Ishikawa (cell line): ENCODE data around the gene EPS8L2.

Source experiments
- CEBPB ChIP-seq: IDR thresholded peaks from 2 replicates; pipeline ENCODE4 v1.6.1; 2012
- CREB1 ChIP-seq: IDR thresholded peaks from 2 replicates; pipeline ENCODE4 v1.6.1; 2012; ENCODE audit warnings: low read depth
- EGR1 ChIP-seq: IDR thresholded peaks from 2 replicates; pipeline ENCODE4 v1.6.1; 2012
- EP300 ChIP-seq: IDR thresholded peaks from 2 replicates; pipeline ENCODE4 v1.6.1; 2012; ENCODE audit warnings: borderline replicate concordance
- FOXM1 ChIP-seq: IDR thresholded peaks from 2 replicates; pipeline ENCODE4 v1.6.1; 2012; ENCODE audit warnings: low read depth, borderline replicate concordance
- NFIC ChIP-seq: IDR thresholded peaks from 2 replicates; pipeline ENCODE4 v1.6.1; 2012
- RAD21 ChIP-seq: IDR thresholded peaks from 2 replicates; pipeline ENCODE4 v1.6.1; 2012; ENCODE audit warnings: low read depth
- TAF1 ChIP-seq: IDR thresholded peaks from 2 replicates; pipeline ENCODE4 v1.6.1; 2012; ENCODE audit warnings: low read depth, mild to moderate bottlenecking
- TCF12 ChIP-seq: IDR thresholded peaks from 2 replicates; pipeline ENCODE4 v1.6.1; 2012; ENCODE audit warnings: low read depth
- TEAD4 ChIP-seq: IDR thresholded peaks from 2 replicates; pipeline ENCODE4 v1.6.1; 2012
- YY1 ChIP-seq: IDR thresholded peaks from 2 replicates; pipeline ENCODE4 v1.6.1; 2012; ENCODE audit warnings: low read depth
- ZBTB7A ChIP-seq: IDR thresholded peaks from 2 replicates; pipeline ENCODE4 v1.6.1; 2012; ENCODE audit warnings: low read depth
- TF ChIP-seq, protein P1 (sequence below): IDR thresholded peaks from 2 replicates; pipeline ENCODE4 v1.6.1; 2012
- TF ChIP-seq, protein P2 (sequence below): IDR thresholded peaks from 2 replicates; pipeline ENCODE4 v1.6.1; 2012; ENCODE audit warnings: low read depth, mild to moderate bottlenecking
- TF ChIP-seq, protein P3 (sequence below): IDR thresholded peaks from 2 replicates; pipeline ENCODE4 v1.6.1; 2012

Gene EPS8L2

DNA sequence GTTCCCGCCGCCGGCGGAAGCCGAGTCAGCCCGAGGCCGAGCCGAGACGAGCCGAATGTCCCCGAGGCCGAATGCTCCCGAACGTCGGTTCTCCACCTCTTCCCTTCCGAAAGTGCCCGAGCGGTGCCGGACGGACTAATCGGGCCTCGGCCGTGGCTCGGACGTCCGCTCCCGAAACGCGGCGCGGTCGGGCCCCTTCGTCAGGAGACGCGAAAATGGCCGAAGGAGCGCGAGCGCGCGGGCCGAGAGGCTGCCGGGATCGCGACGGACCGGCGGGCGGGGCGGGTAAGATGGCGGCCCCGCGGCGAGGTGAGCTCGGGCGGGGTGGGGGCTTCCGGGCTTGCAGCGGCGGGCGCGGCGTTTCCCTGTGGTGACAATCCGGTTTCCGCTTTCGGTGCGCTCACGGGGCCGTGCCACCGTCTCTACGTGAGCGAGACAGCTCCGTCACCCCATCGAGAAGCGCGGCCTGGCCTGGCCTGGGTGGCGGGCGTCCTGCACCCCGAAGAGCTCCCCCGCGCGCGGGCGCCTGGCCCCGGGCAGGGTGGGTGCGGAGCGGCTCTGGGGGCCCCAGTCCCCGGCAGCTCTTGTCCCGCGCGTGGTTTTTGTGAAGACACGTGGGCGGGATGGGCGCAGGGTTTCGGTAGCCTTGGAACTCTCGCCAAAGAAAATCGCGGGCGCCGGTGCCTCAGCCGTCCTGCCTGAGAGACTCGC lies 10.3 kb upstream of the EPS8L2 start, which contains the start of gene TMEM80:
Gene TMEM80, plus strand, starts transcription at position 279 of the 711 bp plus-strand sequence. Its CDS starts 12 bp downstream, at position 291.
- TF ChIP-seq, protein P1, sequence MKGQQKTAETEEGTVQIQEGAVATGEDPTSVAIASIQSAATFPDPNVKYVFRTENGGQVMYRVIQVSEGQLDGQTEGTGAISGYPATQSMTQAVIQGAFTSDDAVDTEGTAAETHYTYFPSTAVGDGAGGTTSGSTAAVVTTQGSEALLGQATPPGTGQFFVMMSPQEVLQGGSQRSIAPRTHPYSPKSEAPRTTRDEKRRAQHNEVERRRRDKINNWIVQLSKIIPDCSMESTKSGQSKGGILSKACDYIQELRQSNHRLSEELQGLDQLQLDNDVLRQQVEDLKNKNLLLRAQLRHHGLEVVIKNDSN = 0 out of 2 replicates have a peak, but pooled peaks have one; percentile 19
- TF ChIP-seq ZBTB7A = peak; percentile 65; the same call in 1 of the 2 replicates
- TF ChIP-seq, protein P2, sequence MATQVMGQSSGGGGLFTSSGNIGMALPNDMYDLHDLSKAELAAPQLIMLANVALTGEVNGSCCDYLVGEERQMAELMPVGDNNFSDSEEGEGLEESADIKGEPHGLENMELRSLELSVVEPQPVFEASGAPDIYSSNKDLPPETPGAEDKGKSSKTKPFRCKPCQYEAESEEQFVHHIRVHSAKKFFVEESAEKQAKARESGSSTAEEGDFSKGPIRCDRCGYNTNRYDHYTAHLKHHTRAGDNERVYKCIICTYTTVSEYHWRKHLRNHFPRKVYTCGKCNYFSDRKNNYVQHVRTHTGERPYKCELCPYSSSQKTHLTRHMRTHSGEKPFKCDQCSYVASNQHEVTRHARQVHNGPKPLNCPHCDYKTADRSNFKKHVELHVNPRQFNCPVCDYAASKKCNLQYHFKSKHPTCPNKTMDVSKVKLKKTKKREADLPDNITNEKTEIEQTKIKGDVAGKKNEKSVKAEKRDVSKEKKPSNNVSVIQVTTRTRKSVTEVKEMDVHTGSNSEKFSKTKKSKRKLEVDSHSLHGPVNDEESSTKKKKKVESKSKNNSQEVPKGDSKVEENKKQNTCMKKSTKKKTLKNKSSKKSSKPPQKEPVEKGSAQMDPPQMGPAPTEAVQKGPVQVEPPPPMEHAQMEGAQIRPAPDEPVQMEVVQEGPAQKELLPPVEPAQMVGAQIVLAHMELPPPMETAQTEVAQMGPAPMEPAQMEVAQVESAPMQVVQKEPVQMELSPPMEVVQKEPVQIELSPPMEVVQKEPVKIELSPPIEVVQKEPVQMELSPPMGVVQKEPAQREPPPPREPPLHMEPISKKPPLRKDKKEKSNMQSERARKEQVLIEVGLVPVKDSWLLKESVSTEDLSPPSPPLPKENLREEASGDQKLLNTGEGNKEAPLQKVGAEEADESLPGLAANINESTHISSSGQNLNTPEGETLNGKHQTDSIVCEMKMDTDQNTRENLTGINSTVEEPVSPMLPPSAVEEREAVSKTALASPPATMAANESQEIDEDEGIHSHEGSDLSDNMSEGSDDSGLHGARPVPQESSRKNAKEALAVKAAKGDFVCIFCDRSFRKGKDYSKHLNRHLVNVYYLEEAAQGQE = 0 out of 2 replicates have a peak, but pooled peaks have one; percentile 14
- TF ChIP-seq TAF1 = peak; percentile 95
- TF ChIP-seq FOXM1 = no peak
- no peak; the same call in 1 of the 2 replicates for TF ChIP-seq EGR1
- TF ChIP-seq TCF12 = no peak; the same call in 1 of the 2 replicates
- TF ChIP-seq YY1 = peak; percentile 94
- TF ChIP-seq EP300 = no peak
- TF ChIP-seq NFIC = no peak
- TF ChIP-seq TEAD4 = no peak; the same call in 1 of the 2 replicates
- TF ChIP-seq, protein P3, sequence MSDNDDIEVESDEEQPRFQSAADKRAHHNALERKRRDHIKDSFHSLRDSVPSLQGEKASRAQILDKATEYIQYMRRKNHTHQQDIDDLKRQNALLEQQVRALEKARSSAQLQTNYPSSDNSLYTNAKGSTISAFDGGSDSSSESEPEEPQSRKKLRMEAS = peak; percentile 73
- TF ChIP-seq CREB1 = no peak
- no peak for TF ChIP-seq RAD21
- TF ChIP-seq CEBPB = no peak

DNA sequence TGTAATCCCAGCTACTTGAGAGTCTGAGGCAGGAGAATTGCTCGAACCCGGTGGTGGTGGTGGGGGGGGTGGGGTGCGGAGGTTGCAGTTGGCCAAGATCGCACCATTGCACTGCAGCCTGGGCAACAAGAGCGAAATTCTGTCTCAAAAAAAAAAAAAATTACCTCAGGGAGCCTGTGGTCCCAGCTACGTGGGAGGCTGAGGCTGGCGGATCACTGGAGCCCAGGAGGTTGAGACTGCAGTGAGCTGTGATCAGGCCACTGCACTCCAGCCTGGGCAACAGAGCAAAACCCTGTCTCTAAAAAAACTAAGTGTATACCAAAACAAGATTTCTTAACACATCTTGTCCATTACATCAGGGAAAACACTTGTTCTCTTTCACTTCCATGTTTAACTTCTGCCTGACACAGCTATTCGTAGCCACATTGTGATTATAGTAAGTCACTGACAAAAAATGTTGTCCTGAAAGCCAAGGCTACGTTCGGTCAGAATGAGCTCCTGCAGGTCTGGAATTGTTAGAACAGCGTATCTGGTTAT lies 9.0 kb upstream of the EPS8L2 start:
- TF ChIP-seq YY1 (no peak), TAF1 (no peak), EP300 (no peak), TCF12 (no peak), FOXM1 (no peak), EGR1 (no peak), ZBTB7A (no peak), NFIC (no peak), CREB1 (no peak), RAD21 (no peak), CEBPB (no peak), TEAD4 (no peak)
- TF ChIP-seq, protein P3 = no peak
- TF ChIP-seq, protein P2 = no peak
- TF ChIP-seq, protein P1 = no peak

DNA sequence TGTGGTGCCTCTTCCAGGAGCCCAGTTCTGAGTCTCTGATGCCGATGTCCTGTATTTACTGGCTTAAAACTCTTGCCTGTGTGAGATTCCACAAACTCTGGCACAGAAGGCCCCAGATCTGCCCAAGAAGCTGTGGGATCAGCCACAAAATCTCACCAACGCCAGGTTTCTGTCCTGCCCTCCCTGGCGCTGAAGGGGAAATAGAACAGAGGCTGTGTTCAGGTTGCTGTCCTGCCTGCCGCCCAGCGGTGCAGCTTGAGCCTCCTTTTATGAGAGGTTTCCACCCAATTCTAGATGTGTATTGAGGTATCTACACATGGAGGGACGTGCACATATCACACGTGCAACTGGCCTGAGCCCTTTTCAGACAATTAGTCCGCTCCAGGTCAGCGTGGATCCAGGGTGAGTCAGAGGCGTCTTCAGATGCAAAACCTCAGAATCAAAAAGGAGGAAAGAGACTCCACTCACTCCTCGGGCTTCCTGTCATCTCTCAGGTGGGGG lies 8.2 kb upstream of the EPS8L2 start:
- no peak for TF ChIP-seq RAD21
- TF ChIP-seq EGR1 = no peak
- TF ChIP-seq, protein P1 = no peak
- TF ChIP-seq YY1 = no peak
- no peak for TF ChIP-seq NFIC
- TF ChIP-seq EP300 = no peak
- no peak for TF ChIP-seq CEBPB
- no peak for TF ChIP-seq TCF12
- TF ChIP-seq TEAD4 = no peak
- TF ChIP-seq, protein P2 = no peak
- TF ChIP-seq TAF1 = no peak
- no peak for TF ChIP-seq ZBTB7A
- TF ChIP-seq FOXM1 = no peak
- TF ChIP-seq CREB1 = no peak
- TF ChIP-seq, protein P3 = no peak
